ENCODE data around the gene SSX2IP.
"Not testable (repeated sequence)": the region's sequence is repeated elsewhere in the genome, so short reads cannot be mapped to it uniquely, and the experiment has no call there.

The SSX2IP gene

DNA sequence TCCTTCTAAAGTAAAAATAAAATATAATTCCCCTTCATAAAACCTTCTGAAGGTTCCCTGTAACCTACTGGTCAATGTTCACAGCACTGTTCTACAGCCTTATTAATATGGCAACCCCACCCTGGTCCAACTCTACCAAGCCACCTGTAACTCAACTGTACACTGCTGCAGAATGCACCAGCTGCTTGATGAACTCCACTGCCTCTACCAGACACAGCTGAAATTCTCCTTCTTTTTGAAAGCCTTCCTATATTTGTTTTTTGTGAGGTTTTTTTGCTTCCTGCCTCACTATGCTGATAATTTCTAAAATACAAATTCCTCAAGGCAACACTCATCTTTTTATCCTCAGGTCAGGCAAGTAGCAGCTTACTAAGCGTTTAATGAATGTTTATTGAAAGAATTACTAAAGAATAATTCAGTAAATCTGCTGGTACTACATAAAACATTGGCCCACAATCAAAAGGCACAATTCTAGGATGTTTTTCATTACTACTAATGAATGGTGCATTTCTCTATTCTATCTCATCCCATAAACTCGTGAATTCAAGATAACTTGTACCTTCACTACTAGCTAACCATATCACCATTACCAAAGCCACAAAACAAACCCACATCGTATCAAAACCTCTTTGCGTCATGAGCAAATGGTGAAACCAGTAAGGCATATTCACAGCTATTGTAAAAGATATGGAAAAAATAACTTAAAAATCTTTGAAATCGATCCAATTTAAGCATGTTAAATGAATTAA, 2.4 kb downstream of the SSX2IP start:
- no peak overlapping the region for H3K4me3 ChIP-seq (ENCODE audit: low read length)
- no peak for DNase-seq (ENCODE audit: low read depth, low spot score)

- no peak overlapping the region for H3K4me3 ChIP-seq (ENCODE audit: low read length)
- DNase-seq (ENCODE audit: low read depth, low spot score) = no peak
Measured at GRCh38 chr1:84686223-84686622, 4.0 kb downstream of the SSX2IP start.

DNA sequence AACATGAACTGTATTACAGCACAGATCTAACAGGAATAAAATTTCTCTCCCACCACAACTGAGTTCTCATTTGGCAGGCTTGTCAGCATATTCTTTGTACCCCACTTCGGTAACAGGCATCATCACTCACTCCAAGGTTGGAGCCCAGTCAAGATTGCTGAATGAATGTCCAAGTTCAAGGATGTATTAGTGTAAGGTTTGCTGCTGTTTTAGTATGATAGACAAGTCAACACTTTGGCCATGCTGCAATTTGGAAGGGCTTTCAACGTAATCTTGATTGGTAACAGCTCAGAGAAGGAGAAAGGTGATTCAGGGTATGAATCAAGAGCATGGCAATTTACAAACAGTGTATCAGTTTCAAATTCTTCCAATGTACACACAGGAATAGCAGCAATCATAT, 6.8 kb downstream of the SSX2IP start:
- DNase-seq (ENCODE audit: low read depth, low spot score) = no peak
- no peak overlapping the region for H3K4me3 ChIP-seq (ENCODE audit: low read length)

- H3K4me3 ChIP-seq (ENCODE audit: low read length) = no peak overlapping the region
- DNase-seq (ENCODE audit: low read depth, low spot score) = no peak
Measured at GRCh38 chr1:84682047-84682446, 8.2 kb downstream of the SSX2IP start.

DNA sequence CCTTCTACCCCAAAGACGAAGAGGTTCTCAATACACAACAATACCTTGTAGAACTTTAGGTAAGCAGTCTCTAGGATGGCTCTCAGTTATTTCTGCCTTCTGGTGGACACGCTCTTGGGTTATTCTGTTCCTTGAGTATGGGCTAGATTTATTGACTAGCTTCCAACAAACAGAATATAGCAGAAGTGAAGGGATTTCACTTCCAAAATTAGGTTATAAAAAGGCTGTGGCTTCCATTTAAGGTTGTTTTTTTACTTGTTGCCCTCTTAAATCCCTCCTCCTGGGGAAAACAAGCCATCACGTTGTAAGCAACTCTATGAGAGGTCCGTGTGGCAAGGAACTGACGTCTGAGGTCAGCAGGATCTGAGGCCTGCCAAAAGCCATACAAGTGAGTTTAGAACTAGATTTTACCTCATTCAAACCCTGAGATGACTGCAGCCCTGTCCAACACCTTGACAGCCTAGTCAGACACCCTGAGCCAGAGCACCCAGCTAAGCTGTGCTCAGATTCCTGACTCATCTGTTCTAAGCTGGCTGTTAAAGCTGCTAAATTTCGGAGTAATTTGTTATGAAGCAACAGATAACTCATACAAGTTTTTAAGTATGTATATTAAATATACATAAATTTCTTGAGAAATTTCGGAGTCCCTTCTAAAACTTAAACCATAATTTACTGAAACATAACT, 12.7 kb downstream of the SSX2IP start:
- no peak for DNase-seq (ENCODE audit: low read depth, low spot score)
- H3K4me3 ChIP-seq (ENCODE audit: low read length) = no peak overlapping the region

- no peak for DNase-seq (ENCODE audit: low read depth, low spot score)
- H3K4me3 ChIP-seq (ENCODE audit: low read length) = no peak overlapping the region
Measured at GRCh38 chr1:84675631-84676030, 14.6 kb downstream of the SSX2IP start.

- DNase-seq (ENCODE audit: low read depth, low spot score) = no peak
- no peak overlapping the region for H3K4me3 ChIP-seq (ENCODE audit: low read length)
Measured at GRCh38 chr1:84675106-84675505, 15.2 kb downstream of the SSX2IP start.

GRCh38 chr1:84674705-84675104, 15.6 kb downstream of the SSX2IP start:
- H3K4me3 ChIP-seq (ENCODE audit: low read length) = no peak overlapping the region
- no peak for DNase-seq (ENCODE audit: low read depth, low spot score)

GRCh38 chr1:84674021-84674420, 16.2 kb downstream of the SSX2IP start:
- H3K4me3 ChIP-seq (ENCODE audit: low read length) = no peak overlapping the region
- DNase-seq (ENCODE audit: low read depth, low spot score) = no peak

GRCh38 chr1:84672080-84672854, 18.0 kb downstream of the SSX2IP start:
- H3K4me3 ChIP-seq (ENCODE audit: low read length) = no peak overlapping the region
- DNase-seq (ENCODE audit: low read depth, low spot score) = no peak

DNA sequence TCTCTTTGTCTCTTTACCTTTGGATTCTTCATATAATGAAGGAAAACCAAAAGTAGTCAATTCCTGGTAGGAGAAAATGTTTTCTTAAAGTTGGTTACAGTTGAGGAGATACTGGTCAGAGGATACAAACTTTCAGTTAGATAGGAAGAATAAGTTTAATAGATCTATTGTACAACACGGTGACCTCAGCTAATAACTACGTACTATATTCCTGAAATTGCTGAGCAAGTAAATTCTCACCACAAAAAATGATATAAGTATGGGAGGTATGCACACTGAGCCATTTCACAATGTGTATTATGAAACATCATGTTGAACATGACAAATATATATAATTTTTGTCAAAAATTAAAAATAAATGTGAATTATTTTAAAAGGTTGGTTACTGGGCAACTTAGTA, 20.4 kb downstream of the SSX2IP start:
- no peak for DNase-seq (ENCODE audit: low read depth, low spot score)
- H3K4me3 ChIP-seq (ENCODE audit: low read length) = no peak overlapping the region

DNA sequence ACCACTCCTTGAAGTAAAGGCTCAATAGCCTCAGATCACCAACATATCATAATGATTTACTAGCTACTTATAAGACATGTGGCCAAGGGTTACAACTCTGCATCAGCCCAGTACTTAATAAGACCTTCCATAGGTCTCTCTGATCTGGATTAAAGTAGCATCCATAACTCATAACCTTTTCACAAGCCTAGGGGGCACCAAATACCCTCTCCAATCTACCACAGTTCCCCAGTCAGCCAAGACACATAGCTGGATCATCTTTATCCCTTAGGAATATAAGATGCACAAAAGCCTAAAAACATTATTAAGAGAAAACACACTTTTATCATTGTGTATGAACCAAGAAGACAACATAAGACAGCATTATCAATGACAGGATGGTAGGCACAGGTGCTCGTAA, 22.1 kb downstream of the SSX2IP start:
- H3K4me3 ChIP-seq (ENCODE audit: low read length) = no peak overlapping the region
- DNase-seq (ENCODE audit: low read depth, low spot score) = no peak

- no peak for DNase-seq (ENCODE audit: low read depth, low spot score)
- no peak overlapping the region for H3K4me3 ChIP-seq (ENCODE audit: low read length)
Measured at GRCh38 chr1:84665703-84666317, 24.5 kb downstream of the SSX2IP start.

- H3K4me3 ChIP-seq (ENCODE audit: low read length) = no peak overlapping the region
- no peak for DNase-seq (ENCODE audit: low read depth, low spot score)
Measured at GRCh38 chr1:84653130-84653677, 37.1 kb downstream of the SSX2IP start.

GRCh38 chr1:84644472-84644871, 45.8 kb downstream of the SSX2IP start:
- no peak overlapping the region for H3K4me3 ChIP-seq (ENCODE audit: low read length)
- DNase-seq (ENCODE audit: low read depth, low spot score) = no peak

GRCh38 chr1:84643183-84643582, 47.1 kb downstream of the SSX2IP start:
- DNase-seq (ENCODE audit: low read depth, low spot score) = no peak

DNA sequence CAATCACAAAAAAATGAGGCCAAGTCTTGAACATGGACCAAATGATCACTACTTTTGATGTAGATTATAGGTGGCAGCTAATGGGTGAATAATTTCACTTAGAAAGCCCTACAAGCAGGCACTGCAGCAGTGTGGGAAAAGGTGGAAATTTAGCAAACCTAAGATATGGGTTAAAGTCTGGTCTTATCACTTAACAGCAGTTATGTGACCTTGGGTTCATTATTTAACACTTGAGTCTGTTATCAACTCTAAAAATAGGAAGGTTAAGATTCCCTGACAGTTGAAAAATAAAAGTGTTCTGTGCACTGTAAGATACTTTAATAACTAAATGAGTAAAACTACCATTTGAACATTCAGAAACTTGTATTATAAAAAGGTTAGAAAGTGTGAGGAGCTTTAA, 47.5 kb downstream of the SSX2IP start:
- DNase-seq (ENCODE audit: low read depth, low spot score) = no peak
- no peak overlapping the region for H3K4me3 ChIP-seq (ENCODE audit: low read length)

More at GRCh38 chr1:84643183-84643582, 47.1 kb downstream of the SSX2IP start:
- no peak overlapping the region for H3K4me3 ChIP-seq (ENCODE audit: low read length)

DNA sequence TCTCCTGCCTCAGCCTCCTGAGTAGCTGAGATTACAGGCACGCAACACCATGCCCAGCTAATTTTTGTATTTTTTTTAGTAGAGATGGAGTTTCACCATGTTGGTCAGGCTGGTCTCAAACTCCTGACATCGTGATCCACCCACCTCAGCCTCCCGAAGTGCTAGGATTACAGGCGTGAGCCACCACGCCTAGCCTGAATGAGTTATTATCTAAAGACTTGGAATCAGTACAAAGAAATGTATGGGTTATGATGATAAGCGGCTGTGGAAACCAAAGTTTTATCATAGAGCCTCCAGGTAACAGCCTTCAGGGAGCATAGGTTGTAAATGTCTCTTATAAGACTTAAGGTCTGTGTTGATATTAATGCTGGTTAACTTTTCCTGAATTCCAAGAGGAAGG, 50.5 kb downstream of the SSX2IP start:
- H3K4me3 ChIP-seq (ENCODE audit: low read length); DNase-seq (ENCODE audit: low read depth, low spot score): not testable (repeated sequence)

- no peak for DNase-seq (ENCODE audit: low read depth, low spot score)
Measured at GRCh38 chr1:84635429-84635828, 54.8 kb downstream of the SSX2IP start.

More at GRCh38 chr1:84635429-84635828, 54.8 kb downstream of the SSX2IP start:
- H3K4me3 ChIP-seq (ENCODE audit: low read length) = no peak overlapping the region

Data from Jurkat, Clone E6-1 (cell line).